ENCODE measurements around the gene FRMD4B.

DNA sequence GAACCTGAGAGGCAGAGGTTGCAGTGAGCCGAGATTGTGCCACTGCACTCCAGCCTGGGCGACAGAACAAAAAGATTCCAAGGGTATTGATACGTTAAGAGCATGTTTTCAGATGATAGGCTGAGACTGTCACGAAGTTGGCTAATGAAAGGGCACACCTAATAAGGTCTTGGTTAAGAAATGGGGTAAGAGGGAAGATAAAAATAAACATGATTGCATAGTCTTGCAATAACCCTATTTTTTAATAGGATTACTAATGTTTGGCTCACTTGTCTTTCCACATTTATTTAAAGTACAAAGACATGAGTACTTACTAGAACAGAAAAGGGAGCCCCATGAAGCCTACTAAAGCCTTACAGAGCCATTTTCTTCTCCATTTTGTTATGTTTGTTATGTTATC lies 109.0 kb downstream of the FRMD4B start:
- no peak for TF ChIP-seq POLR2A (IDR thresholded peaks at IDR 0.05)
- no peak for TF ChIP-seq EP300 (IDR thresholded peaks at IDR 0.05; ENCODE audit: low read depth)
- TF ChIP-seq CTCF (IDR thresholded peaks at IDR 0.05), result no peak
- no peak for TF ChIP-seq POLR2AphosphoS5 (IDR thresholded peaks at IDR 0.05)

Data from transverse colon (tissue), 4 donors.